HG02970 (cell line): ENCODE data around the gene SCRN2.

Experiments used
- ATAC-seq: cut with Tn5 transposase; IDR thresholded peaks from one replicate; pipeline ENCODE4 v1.9.1; 2021; ENCODE audit warnings: mild to moderate bottlenecking, moderate library complexity, moderate number of reproducible peaks; ENCODE audit not compliant: unreplicated experiment, low FRiP score

Gene SCRN2

DNA sequence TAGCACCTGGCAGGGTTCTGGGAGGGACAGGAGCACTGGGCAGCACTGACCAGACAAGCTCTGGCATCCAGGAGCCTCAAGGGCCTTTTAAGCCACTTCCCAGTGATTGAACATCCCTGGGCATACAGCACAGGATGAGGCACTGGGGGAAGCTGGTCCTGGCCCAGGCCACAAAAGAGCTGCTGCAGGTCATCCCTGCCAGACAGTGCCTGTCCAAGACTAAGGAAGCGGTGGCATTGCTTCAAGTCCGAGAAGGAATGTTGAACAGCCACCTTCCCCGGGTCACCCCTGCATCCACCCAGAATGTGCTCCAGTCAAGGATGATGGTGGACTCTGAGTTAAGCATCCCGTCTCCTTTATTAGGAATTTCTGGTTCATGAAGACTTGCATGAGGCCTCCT is 18.3 kb downstream of the SCRN2 start:
- ATAC-seq: no peak

DNA sequence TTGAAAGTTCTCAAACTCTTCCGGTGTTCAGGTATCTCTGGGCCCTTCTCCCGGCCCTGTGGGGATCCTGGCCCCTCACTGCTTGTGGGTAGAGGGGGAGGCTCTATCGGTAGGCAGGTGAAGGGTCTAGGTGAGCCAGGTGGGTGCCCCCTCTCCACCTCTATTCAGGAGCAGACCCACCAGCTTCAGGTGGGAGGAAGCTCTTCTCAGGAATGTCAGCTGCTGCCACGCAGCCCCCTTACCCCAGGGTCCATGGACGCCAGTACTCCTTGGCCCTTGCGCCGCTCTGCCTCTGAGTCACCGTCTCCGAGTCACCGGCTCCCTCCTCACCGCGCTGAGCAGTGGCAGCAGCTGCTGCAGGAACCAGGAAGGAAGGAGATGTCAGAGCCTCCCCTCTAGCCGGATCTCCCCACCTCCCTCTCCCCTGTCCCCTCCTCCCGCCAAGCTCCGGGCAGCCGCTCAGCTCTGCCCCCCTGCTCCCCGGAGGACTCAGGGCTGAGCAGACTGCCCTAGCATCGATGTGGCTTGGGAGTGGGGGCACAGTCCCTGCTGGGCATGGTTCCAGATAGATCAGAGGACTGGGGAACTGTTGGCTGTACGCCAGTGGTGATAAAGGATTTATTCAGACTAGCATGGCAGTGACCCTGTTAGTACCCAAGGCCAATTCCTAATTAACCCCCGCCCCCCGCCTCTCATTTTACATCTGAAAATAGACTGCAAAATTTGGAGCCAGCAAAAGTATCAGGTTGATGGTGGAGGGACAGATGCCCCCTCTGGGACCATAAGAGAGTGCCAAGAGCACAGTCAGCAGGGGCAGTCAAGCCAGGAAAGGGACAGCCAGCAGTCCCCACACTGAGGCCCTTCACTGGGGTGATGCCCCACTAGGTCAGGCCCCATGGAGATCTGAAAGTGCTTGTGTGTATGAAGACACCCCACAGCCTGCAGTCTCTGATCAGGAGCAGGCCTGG is 19.4 kb downstream of the SCRN2 start, which contains the start of gene OSBPL7:
TSS of gene OSBPL7 (minus strand) at position 371 of the 968 bp plus-strand sequence. CDS start 1,516 bp downstream, outside the sequence.
- peak; percentile 57 for ATAC-seq

DNA sequence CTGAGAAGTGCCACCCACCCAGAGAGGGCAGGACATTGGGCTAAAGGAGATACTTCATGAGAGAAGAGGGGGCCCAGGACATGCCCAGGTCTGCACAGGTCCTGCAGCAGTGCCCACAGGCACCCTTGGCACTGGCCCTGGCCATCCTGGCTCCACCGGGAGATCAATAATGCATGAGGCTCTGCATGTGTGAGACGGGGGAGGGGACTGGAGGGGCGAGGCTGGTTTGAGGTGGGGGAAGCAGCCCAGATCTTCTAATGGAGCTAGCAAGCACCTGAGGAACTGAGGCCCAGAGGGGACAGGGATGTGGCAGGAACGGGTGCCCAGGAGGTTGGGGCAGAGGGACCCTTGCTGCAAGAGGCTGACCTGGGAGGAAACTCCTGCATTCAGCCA is 20.0 kb downstream of the SCRN2 start:
- peak; percentile 13 for ATAC-seq

DNA sequence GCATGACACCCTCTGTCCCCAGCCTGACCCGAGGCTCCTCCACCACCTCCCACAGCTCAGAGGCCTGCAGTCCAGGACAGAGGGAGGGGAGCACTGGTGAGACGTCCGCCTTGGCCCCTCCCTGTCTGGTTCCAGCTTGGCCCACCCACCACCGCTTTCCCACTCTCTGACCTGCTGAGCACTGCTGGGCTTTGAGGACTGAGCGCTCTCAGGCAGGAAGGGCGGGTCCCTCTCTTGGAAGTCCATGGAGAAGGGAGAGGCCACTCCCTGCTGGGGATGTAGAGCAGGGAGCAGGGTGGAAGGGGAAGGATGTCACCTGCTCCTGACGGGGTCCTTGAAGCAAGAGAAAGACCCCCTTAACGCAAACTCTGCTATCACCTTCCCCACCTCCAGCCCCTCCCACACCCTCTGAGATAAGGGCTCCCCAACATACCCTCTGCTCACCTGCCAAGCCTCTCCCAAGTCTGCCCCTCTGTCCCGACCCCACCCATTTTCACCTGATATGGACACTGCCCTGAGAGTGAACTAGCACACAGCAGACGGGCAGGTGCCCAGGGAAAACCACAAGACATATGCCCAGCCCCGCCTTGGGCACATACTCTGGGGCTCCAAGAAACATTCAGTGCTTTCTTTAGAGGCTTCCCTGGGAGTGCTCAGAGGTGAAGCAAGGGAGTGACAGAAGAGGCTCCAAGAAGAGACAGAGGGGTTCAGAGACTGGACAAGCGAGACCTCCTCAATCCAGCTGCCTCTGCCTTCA is 20.9 kb downstream of the SCRN2 start:
- ATAC-seq: no peak

DNA sequence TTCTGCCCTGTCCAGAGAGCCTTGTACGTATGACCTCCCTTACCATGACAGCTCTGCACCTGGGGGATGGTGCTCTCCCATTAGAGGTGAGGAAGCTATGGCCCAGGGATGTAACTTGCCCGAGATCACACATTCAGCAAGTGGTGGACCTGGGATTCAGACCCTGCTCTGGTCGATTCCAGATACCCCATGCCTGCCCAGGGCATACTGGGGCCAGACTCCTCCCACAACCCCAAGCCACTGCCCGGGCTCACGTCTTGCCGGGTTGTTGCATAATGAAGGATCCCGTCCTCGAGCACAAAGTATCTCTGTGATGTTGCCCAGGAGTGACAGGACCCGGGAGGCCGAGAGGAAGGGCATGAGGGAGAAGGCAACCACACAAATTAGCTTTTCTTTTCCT is 21.6 kb downstream of the SCRN2 start:
- ATAC-seq: no peak

DNA sequence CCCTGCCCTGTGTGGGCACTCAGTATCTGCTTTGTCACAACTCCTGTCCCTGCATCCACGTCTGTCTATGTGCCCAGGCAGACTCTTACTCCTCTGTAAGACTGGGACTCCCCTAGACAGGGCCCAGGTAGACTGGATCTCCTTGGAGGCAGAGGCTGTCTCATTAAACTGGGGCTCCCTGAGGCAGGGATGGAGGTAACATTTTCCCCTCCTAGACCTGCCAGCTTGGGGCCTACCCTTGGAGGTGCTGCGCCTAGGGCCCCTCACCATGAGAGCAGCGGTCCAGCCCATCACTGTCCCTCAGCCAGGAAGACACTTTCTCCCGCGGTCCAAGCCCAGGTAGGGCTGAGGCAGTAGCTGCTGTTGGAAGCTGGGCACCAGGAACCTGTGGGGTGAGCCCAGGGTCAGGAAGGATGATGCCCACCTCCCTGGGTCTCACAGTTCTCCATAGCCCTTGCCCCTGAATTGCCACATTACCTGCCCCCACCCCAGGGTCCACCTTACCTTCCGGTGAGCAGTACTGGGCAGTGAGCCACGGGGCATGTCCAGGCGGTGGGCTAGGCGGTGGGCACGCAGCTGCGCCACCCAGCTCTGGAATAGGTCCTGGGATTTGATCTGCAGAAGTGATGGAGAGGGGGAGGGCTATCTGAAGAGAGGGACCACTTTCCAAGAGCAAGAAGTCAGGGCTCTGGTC is 22.9 kb downstream of the SCRN2 start:
- no peak for ATAC-seq

DNA sequence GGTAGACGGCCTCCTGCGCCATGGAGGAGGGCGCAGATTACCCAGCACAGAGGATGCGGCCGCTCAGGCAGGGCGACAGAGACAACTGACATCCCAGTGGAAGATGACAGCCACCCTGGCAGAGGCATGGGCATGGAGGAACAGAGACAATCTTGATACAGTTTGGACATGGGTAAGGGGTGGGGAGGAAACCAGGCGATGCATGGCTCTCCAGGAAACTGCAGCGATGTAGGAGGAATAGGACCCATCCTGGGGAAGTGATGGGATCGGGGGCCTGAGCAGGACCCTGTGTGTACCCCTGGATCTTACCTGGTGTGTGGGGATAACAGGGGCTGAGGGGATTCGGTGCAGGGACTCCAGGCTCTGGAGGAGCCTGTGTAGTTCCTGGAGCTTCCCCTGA is 24.1 kb downstream of the SCRN2 start:
- no peak for ATAC-seq

DNA sequence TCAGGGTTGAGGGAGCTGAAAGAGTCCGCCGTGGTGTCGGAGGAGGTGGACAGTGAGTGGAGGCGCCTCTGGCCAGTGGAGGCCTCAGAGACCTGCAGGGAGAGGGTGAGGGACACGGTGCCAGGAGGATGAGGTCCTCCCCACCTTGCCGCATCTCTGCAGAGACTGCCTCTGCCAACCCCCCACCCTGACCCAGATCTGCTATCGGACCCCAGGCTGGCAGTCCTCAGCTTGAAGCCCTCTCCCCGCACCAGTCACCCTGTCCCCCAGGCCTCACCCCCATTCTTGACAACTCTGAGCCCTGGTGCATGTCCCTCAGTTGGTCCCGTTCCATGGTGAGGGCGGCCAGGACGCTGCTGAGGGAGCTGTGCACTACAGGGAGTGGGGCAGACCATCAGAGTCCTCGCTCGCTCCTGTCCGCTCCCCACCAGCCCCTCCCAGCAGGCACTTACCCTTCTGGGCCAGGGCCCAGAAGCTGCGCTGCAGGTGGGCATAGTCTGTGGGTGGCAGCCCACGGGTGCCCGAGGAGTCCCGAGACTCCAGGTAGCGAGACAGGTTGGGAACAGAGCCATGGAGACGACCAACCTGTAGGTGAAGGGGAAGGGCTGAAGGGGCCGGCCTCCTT is 24.9 kb downstream of the SCRN2 start:
- ATAC-seq: no peak

DNA sequence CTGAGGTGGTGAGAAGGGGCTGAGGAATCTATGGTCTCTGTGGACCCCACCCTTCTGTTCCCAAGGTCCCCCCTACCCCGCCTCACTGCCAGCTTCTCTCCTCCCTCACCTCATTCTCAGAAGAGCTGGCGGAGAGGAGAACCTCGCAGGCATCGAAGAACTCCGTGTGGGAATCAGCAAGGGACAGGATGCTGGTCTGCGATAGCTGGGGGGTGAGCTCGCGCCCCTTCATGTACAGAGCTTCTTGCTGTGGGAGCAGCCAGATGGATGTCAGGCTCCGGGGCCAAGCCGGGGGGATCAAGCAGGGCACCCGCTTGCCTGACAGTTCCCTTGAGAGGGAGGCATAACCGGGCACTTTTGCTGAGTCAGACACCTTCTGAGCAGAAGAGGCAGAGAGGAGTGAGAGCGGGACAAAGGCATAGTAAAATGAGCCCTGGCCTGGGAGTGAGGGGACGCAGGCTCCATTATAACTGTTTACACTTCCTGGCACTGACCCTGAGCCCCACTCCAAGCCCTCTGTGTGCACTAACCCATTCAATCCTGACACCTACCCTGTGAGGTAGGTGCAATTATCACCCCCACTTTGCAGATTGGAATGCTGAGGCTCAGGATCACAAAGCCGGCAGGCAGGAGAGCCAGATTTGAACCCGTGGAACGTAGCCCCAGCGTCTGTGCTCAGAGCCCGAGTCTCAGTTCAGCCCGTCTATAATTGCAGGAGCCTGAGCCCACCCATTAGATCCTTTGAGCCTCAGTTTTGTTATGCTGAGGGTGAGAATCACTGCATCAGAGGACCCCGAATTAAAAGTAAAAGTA is 25.8 kb downstream of the SCRN2 start:
- no peak for ATAC-seq

DNA sequence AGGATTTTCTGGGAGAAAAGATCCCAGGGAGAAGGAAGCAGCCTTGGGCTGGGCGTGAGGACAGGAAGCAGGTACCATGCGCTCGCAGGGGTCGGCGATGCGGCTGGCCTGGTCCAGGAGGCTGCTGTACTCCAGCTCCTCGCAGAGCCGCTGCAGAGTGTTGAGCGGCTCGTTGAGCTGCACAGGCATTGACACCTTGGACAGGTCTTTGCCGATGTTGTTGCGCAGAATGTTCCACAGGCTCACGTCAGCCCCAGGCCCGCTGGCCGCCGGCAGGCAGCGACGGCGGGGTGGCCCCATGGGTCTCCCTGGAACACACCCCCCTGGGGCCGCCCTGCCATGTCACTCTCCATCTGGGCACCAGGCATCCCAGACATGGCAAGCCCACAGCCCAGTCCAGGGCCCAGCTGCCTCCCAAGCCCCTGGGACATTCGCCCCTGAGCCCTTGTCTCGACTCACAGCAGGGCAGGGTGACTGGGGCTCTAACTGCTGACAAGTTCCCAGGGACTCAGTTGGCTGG is 27.5 kb downstream of the SCRN2 start:
- no peak for ATAC-seq

DNA sequence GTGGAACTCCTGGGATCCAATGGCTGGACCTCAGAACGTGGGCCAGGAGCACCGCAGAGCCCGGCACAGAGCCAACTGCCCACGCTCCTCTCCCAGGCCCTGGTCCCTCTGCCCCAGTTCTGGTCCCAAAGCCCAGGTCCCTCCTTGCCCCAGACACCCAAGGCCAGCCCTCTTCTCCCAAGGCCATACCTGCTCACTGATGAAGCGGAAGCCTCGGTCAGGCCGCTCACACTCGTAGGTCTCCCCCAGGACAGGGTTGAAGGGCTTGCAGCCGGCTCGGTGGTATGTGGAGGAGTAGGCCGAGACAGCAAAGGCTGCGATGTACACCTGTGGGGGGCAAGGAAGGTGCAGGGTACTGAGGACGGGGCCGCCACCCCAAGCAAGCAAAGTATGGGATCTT is 28.0 kb downstream of the SCRN2 start:
- ATAC-seq: no peak

DNA sequence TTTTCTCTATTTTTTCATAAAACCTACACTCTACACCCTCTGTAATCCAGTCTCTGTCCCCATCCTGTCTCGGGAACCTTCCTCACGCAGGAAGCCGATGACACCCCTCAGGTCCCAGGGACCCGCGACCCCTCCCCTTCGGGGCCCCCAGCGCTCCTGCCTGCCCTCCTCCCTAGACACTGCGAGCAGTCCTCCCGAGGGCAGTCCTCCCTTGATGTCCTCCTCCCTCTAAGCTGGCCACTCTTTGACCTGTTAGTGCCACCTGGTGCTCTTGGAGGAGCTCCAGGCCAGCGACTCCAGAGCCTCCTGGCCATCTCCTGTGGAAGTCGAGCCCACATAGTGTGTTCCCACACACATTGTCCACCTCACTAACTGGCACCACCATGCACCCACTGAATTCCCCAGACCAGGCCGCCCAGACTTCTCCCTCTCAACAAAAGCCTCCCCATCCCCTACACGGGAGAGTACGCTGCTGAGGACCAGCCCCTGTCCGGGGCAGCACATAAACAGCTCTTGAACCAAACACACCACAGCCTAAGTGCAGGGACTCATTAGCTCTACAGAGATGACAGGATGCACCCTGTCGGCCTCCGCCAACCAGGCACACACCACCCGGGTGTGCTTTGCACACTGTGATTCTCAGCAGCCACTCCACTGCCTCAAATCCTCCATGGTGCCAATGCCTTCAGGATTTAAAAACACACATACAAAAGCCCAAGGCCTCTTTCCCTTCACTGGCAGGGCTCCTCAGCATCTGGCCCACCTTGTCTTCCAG is 28.7 kb downstream of the SCRN2 start:
- no peak for ATAC-seq

DNA sequence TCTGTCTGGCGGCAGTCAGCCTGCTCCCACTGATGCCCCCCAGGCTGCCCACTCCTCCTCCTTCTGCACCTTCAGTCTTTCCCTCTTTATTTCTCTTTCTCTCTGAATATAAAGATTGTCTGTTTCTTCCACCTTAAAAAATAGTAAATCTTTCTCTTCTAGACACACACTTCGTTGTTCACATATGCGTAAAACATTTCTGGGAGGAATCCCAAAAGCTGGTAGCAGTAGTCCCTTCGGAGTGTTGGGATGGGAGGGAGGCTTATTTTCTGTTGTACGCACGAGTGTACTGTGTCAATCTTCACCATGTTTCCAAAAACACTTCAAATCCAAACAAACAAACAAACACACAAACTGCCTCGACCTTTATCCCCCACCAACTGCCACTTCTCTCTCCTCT is 29.4 kb downstream of the SCRN2 start:
- no peak for ATAC-seq

DNA sequence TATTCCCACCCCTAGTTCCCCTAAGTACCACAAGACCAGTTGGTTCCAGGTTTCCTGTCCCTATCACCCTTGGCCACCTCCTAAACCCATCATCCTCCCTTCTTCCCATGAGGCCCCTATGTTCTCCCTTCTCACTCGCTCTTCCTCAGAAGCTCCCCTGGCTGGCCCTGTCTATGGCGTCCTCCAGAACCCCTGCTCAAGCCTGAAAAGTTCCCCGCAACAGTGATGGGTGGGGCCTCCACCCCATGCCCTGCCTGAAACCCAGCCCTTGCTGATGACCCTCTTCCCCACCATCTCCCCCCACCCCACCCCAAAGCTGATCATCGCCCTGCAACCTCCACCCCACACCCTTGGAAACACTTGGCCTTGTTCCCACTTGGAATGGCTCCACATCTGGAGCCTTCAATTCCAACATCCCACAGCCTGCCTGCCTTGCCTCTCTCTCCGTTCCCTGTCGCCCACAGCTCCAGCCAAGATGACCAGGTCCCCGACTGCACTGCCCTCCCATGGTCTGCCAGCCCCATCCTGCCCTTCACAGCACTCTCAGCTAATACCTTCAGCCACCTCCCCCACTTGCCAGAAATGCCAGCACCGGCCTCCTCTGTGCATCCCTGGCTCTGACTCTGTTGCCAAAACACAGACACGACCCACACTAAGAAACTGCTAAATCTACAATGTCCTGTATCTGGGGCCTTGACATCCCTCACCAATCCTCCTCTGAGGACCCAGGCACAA is 30.0 kb downstream of the SCRN2 start:
- ATAC-seq: no peak

DNA sequence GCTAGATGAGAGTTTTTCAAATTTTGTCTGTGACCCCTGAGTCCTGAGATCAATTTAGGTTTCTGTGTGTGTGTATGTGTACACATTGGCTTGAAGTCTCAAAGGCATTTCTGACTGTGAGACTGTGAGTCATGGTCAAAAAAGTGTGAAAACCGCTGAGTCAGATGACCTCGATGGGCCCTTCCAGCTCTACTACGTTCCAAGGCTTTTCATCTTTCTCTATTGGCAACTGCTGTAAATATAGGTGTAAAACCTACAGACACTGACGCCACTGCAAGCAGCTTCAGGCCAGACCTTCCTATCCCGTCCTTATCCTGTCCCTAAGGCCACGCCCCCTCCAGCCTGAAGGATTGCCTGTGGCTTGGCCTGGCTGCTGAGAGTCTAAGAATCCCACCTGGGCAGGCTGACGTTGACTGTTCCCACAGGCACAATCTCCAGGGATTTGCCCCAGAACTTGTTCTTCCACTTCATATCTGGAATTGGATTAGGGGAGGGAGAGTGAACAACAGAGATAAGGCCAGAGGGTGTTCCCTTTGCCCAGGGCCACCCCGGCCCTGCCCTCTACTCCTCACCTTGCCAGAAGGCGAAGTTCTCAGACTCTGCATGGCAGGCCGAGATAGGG is 30.8 kb downstream of the SCRN2 start:
- no peak for ATAC-seq

DNA sequence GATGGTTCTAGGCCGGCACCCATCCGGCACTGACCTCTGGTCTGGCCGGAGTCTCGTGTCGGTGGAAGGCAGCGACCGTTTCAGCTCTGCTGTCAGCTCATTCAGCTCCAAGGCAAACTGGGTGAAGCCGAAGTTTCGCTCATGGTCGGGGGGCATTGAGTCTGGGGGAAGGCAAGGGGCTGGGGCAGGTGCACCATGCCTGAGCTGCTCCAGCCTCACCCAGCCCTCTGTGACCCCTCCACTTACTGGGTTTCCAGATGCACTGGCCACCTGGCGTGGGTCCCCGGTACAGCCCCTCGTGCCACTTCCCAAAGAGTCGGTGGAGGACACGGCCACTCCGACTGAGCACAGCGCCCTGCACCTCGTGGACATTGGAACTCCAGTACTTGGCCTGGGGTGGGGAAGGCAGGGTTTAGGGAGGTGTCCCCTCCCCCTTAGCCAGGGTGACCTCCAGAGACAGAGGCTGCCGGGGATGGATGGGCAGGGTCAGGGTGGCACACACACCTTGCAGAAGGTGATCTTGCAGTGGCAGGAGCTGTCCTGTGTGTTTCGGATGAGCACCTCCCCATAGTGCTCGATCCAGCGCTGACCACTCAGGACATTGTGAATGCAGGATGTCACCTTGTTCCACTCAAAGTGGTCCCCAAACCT is 32.1 kb downstream of the SCRN2 start:
- no peak for ATAC-seq
